Endothelial cell of umbilical vein (primary cell): ENCODE results near the gene TMEM11. TPM values are rescaled to one million over a fixed set of nuclear protein-coding genes. Genes with fewer than 3 reads are reported as not detected.

ENCODE experiments used
- BruUV-seq: library from RNA; stranded (reverse); fragments of 400-500 nt; replicated peaks from 2 replicates; lab custom pipeline; 2021; lab: Mats Ljungman, UMichigan
- CTCF ChIA-PET: fragments of 300-600, 350-600 bp; sonication (Branson Sonifier 250); formaldehyde crosslinking; loops from one replicate; lab custom pipeline; 2021; ENCODE audit warnings: antibody characterized with exemption, inconsistent platforms; lab: Charles Lee
- POLR2A ChIA-PET: fragments of 300-600, 350-600 bp; sonication (Branson Sonifier 250); formaldehyde crosslinking; loops from one replicate; lab custom pipeline; 2021; ENCODE audit warnings: antibody characterized with exemption, inconsistent platforms; lab: Charles Lee
- DNase-seq: peaks from one replicate; pipeline ENCODE4 v3.0.0-alpha.2; 2011; ENCODE audit warnings: low read depth, low spot score
- FAIRE-seq: peaks from 2 replicates; lab custom pipeline; 2011; peaks lifted over from hg19 to GRCh38; lab: Jason Lieb, UNC
- H2AFZ ChIP-seq: 2 replicates; pipeline ENCODE4 v1.6.0; 2012; ENCODE audit warnings: low read depth, low read length, control low read depth, inconsistent platforms
- H3K27ac ChIP-seq: 2 replicates; pipeline ENCODE4 v1.5.1; 2011; ENCODE audit warnings: low read depth, mild to moderate bottlenecking, control low read depth, low read length, moderate library complexity; ENCODE audit not compliant: insufficient read depth
- H3K27me3 ChIP-seq, 2 experiments: 2 replicates each; pipeline versions ENCODE4 v1.6.0 to v1.6.1; 2011; ENCODE audit warnings: low read length in 2 of 2, mixed read lengths in 1 of 2; ENCODE audit not compliant: control insufficient read depth in 2 of 2, insufficient read depth in 2 of 2
- H3K36me3 ChIP-seq, 2 experiments: 2 replicates in 1 of 2; 3 replicates in 1 of 2; pipeline ENCODE4 v1.5.1; 2011; ENCODE audit warnings: low read length in 2 of 2, mild to moderate bottlenecking in 1 of 2, moderate library complexity in 1 of 2; ENCODE audit not compliant: control insufficient read depth in 2 of 2, insufficient read depth in 2 of 2; ENCODE audit errors: extremely low read depth in 1 of 2
- H3K4me1 ChIP-seq: 3 replicates; pipeline ENCODE4 v1.5.1; 2011; ENCODE audit warnings: mild to moderate bottlenecking, low read length; ENCODE audit not compliant: control insufficient read depth, insufficient read depth; ENCODE audit errors: extremely low read depth
- H3K4me2 ChIP-seq: 2 replicates; pipeline ENCODE4 v1.6.1; 2011; ENCODE audit warnings: low read length, control low read depth, mixed read lengths; ENCODE audit not compliant: insufficient read depth
- H3K4me3 ChIP-seq, 3 experiments: fragments of 200-600 bp in 1 of 3; sonication (generic), shearing (Covaris generic) in 1 of 3; replicated peaks in 1 of 3; 2 replicates each; pipeline ENCODE4 v1.5.1; 2011 to 2016; ENCODE audit warnings: control low read depth in 3 of 3, low read length in 3 of 3, mild to moderate bottlenecking in 2 of 3, inconsistent platforms in 1 of 3, low read depth in 1 of 3, moderate library complexity in 1 of 3; ENCODE audit not compliant: insufficient read depth in 1 of 3
- H3K79me2 ChIP-seq: 2 replicates; pipeline ENCODE4 v1.6.0; 2012; ENCODE audit warnings: low read length, inconsistent platforms; ENCODE audit not compliant: control insufficient read depth, insufficient read depth
- H3K9ac ChIP-seq: replicated peaks from 2 replicates; pipeline ENCODE3; 2011; ENCODE audit warnings: low read length, control low read depth; ENCODE audit not compliant: insufficient read depth; ENCODE audit errors: extremely low read depth
- H3K9me1 ChIP-seq: replicated peaks from 3 replicates; pipeline ENCODE4 v1.6.0; 2011; ENCODE audit warnings: mild to moderate bottlenecking, low read length; ENCODE audit not compliant: control insufficient read depth, insufficient read depth; ENCODE audit errors: extremely low read depth
- H3K9me3 ChIP-seq: replicated peaks from 2 replicates; pipeline ENCODE4 v1.5.1; 2012; ENCODE audit warnings: low read length, inconsistent platforms; ENCODE audit not compliant: control insufficient read depth, insufficient read depth
- H4K20me1 ChIP-seq: replicated peaks from 2 replicates; pipeline ENCODE3; 2011; ENCODE audit warnings: mild to moderate bottlenecking, low read length; ENCODE audit not compliant: control insufficient read depth, insufficient read depth; ENCODE audit errors: extremely low read depth
- EZH2 ChIP-seq: IDR thresholded peaks from 2 replicates; pipeline ENCODE4 v1.6.1; 2012; ENCODE audit warnings: borderline replicate concordance, low read depth, mild to moderate bottlenecking, moderate library complexity, low read length, inconsistent platforms; ENCODE audit not compliant: severe bottlenecking
- FOS ChIP-seq: IDR thresholded peaks from 2 replicates; pipeline ENCODE4 v1.6.1; 2011; ENCODE audit warnings: mild to moderate bottlenecking, low read length, moderate library complexity, borderline replicate concordance; ENCODE audit not compliant: insufficient read depth
- GATA2 ChIP-seq: IDR thresholded peaks from 2 replicates; pipeline ENCODE4 v1.7.0; 2011; ENCODE audit warnings: low read depth, mild to moderate bottlenecking, moderate library complexity, mixed read lengths, low read length; ENCODE audit not compliant: insufficient read length, insufficient read depth
- JUN ChIP-seq: IDR thresholded peaks from 2 replicates; pipeline ENCODE4 v1.6.1; 2011; ENCODE audit warnings: borderline replicate concordance, low read depth; ENCODE audit not compliant: insufficient read length, insufficient read depth
- MYC ChIP-seq: IDR thresholded peaks from one replicate; pipeline ENCODE4 v1.6.1; 2011; ENCODE audit warnings: mild to moderate bottlenecking, low read depth, low read length
- POLR2A ChIP-seq: IDR thresholded peaks from 2 replicates; pipeline ENCODE4 v1.6.1; 2012; ENCODE audit warnings: low read depth, mild to moderate bottlenecking, control low read depth, low read length
- POLR2AphosphoS5 ChIP-seq: IDR thresholded peaks from 2 replicates; pipeline ENCODE4 v1.6.1; 2012; ENCODE audit warnings: low read depth, mild to moderate bottlenecking, control low read depth, low read length, moderate library complexity; ENCODE audit not compliant: insufficient read depth
- dilution Hi-C: fragments of 300-500 bp; cut with MboI; formaldehyde crosslinking; loops from one replicate; pipeline ENCODE4 v1.15.0; 2019; ENCODE audit warnings: low sequenced_read_pairs; ENCODE audit not compliant: extremely low pct_ligation_motif_present
- intact Hi-C: fragments of 100-400 bp; cut with micrococcal nuclease; formaldehyde crosslinking; loops from one replicate; pipeline ENCODE4 v1.10.0; 2022
- polyA plus RNA-seq, 4 experiments: library from polyadenylated mRNA; depleted of rRNA in 3 of 4; stranded (reverse) in 3 of 4; unstranded in 1 of 4; fragments of >200 nt; gene quantifications; 2 replicates each; pipeline versions ENCODE4 v1.2.1 to v1.2.3, GENCODE V29; 2011 to 2012; ENCODE audit warnings: missing spikeins in 1 of 4
- total RNA-seq: library from RNA; stranded (reverse); gene quantifications from 2 replicates; pipeline ENCODE4 v1.2.3, GENCODE V29; 2021
- TF ChIP-seq, protein P1 (sequence below): IDR thresholded peaks from 2 replicates; pipeline ENCODE4 v1.6.1; 2011; ENCODE audit not compliant: insufficient read depth, insufficient read length
- TF ChIP-seq, protein P2 (sequence below), 2 donors: IDR thresholded peaks; 1 replicate in 1 of 2; 2 replicates in 1 of 2; pipeline ENCODE4 v1.5.1; 2011; ENCODE audit warnings: low read length in 2 of 2, mild to moderate bottlenecking in 2 of 2, moderate library complexity in 2 of 2, control low read depth in 1 of 2, inconsistent platforms in 1 of 2, low read depth in 1 of 2; ENCODE audit not compliant: insufficient read depth in 1 of 2; ENCODE audit errors: extremely low read depth in 1 of 2

The TMEM11 gene
- total and polyA plus RNA-seq, 2 donors (not counting 3 experiments of a cell fraction or from before 2014, with no cell fraction given), result 27.4 to 79.9 TPM

DNA sequence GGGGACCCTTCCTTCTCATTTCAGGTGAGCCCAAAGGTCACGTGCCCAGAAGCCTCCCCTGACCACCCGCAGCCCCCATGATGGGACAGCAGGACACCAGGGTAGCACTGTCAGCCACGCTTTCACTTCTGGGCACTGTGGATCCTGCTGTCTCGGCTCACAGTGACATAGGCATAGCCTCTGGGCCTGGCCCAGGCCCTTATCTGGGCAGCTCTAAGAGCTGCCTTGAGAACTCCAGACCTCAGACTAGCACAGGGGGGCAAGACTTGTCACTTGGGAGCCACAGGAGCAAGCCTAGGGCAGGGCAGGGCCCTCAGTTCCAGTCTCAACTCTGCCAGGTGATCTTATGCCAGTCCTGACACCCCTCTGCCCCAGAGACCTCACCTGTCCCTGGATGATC lies 34.5 kb upstream of the TMEM11 start:
- TF ChIP-seq POLR2A (no peak), MYC (no peak), POLR2AphosphoS5 (no peak), EZH2 (no peak)
- TF ChIP-seq, protein P1, sequence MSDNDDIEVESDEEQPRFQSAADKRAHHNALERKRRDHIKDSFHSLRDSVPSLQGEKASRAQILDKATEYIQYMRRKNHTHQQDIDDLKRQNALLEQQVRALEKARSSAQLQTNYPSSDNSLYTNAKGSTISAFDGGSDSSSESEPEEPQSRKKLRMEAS, result no peak
- H3K4me1 ChIP-seq, result peaks cover 5% of the 10 kb centered on the region
- no peak overlapping the region for H3K4me3 ChIP-seq
- no peak overlapping the region for H2AFZ ChIP-seq
- H3K4me2 ChIP-seq, result no peak overlapping the region
- no peak overlapping the region for H3K27ac ChIP-seq
- FAIRE-seq, result no peak
- no peaks in the 10 kb centered on the region for H3K36me3 ChIP-seq
- BruUV-seq, result no TSS peak
- H3K9ac ChIP-seq, result no peak overlapping the region
- H4K20me1 ChIP-seq, result no peaks in the 10 kb centered on the region
- no peaks in the 10 kb centered on the region for H3K9me1 ChIP-seq
- no peaks in the 10 kb centered on the region for H3K9me3 ChIP-seq
- intact Hi-C loops, result no loop called here
- ChIA-PET CTCF (interaction anchor here (1.4 to 2.3 kb wide), 2 partner anchors 31 to 119 kb away, joined by 4 to 9 read pairs; no protein-coding TSS in a partner anchor), POLR2A (no interaction called here)
- H3K27me3 ChIP-seq, result no peaks in the 10 kb centered on the region
- dilution Hi-C loops, result no loop called here
- DNase-seq, result no peak
- H3K79me2 ChIP-seq, result no peaks in the 10 kb centered on the region

DNA sequence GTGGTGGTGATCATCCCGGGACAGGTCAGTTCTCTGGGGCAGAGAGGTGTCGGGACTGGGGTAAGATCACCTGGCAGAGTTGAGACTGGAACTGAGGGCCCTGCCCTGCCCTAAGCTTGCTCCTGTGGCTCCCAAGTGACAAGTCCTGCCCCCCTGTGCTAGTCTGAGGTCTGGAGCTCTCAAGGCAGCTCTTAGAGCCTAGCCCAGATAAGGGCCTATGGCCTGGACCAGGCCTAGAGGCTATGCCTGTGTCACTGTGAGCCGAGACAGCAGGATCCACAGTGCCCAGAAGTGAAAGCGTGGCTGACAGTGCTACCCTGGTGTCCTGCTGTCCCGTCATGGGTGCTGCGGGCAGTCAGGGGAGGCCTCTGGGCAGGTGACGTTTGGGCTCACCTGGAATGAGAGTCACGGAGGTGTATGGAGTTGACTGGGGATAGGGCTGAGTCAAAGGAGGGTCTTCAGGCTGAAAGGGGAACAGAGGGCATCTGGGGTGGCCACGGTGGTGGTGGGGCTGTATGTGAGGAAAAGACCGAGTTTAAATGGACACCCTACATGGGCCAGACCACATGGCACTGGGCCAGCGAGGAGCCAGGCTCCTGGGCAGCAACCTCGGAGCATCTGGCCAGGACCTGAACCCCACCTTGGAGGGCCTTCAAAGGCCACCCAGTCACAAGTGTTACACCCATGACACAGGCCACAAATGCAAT lies 33.7 kb upstream of the TMEM11 start:
- Histone ChIP-seq H3K36me3 (peaks cover 0 to 1% of the 10 kb centered on the region in 2 experiments), H3K9me1 (no peaks in the 10 kb centered on the region), H3K4me2 (no peak overlapping the region), H3K27me3 (no peaks in the 10 kb centered on the region), H3K4me3 (no peak overlapping the region), H4K20me1 (no peaks in the 10 kb centered on the region), H3K9me3 (no peaks in the 10 kb centered on the region), H3K27ac (no peak overlapping the region), H3K9ac (no peak overlapping the region), H3K4me1 (peaks cover 4% of the 10 kb centered on the region), H3K79me2 (no peaks in the 10 kb centered on the region), H2AFZ (no peak overlapping the region)
- dilution Hi-C loops (no loop called here), intact Hi-C loops (no loop called here)
- no TSS peak for BruUV-seq
- CTCF ChIA-PET, result interaction anchor here (2.1 to 2.3 kb wide), 2 partner anchors 118 to 119 kb away, joined by 6 to 9 read pairs; no protein-coding TSS in a partner anchor
- FAIRE-seq (no peak), DNase-seq (no peak)
- POLR2A ChIA-PET, result no interaction called here
- TF ChIP-seq GATA2, result no peak
- TF ChIP-seq EZH2, result no peak
- TF ChIP-seq, protein P1, result no peak
- no peak for TF ChIP-seq POLR2AphosphoS5
- no peak for TF ChIP-seq FOS
- no peak for TF ChIP-seq MYC
- TF ChIP-seq, protein P2, sequence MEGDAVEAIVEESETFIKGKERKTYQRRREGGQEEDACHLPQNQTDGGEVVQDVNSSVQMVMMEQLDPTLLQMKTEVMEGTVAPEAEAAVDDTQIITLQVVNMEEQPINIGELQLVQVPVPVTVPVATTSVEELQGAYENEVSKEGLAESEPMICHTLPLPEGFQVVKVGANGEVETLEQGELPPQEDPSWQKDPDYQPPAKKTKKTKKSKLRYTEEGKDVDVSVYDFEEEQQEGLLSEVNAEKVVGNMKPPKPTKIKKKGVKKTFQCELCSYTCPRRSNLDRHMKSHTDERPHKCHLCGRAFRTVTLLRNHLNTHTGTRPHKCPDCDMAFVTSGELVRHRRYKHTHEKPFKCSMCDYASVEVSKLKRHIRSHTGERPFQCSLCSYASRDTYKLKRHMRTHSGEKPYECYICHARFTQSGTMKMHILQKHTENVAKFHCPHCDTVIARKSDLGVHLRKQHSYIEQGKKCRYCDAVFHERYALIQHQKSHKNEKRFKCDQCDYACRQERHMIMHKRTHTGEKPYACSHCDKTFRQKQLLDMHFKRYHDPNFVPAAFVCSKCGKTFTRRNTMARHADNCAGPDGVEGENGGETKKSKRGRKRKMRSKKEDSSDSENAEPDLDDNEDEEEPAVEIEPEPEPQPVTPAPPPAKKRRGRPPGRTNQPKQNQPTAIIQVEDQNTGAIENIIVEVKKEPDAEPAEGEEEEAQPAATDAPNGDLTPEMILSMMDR (IDR thresholded peaks at IDR 0.05; ENCODE audit: extremely low read depth in 1 of 2, insufficient read depth in 1 of 2, low read depth in 1 of 2, low read length in 2 of 2), result no peak
- no peak for TF ChIP-seq POLR2A
- no peak for TF ChIP-seq JUN
